Stimulated activated CD4-positive, alpha-beta T cell treated with anti-CD3 and anti-CD28 coated beads, Interleukin-4, amount 100 ng/mL, for 48 hours (primary cell): ENCODE results near the gene HM13.
"Not testable (repeated sequence)": the region's sequence is repeated elsewhere in the genome, so short reads cannot be mapped to it uniquely, and the experiment has no call there.

Experiments
- DNase-seq, 2 donors: peaks; one replicate each; pipeline ENCODE4 v3.0.0-alpha.2; 2020; ENCODE audit warnings: low read depth in 2 of 2

HM13 gene

GRCh38 chr20:31566658-31567379 is 52.6 kb downstream of the HM13 start:
- no peak for DNase-seq

DNA sequence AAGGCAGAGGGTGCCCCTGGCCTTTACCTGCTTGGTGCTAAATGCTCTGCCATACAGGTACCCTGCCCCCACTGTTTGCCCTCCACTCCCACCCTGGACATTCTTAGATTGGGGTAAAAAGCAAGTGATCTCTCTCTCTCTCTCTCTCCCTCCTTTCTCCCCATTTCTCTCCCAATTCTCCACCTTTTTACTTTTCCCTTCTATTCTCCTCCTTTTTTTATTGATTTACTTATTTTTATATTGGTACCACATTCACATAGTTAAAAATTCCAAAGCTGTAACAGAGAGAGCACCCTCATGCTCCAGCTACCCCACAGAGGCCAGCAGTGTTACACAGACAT is 53.1 kb downstream of the HM13 start:
- no peak for DNase-seq

- no peak for DNase-seq
Observed at GRCh38 chr20:31568041-31568731, 53.9 kb downstream of the HM13 start.

GRCh38 chr20:31568773-31569162 is 54.5 kb downstream of the HM13 start:
- no peak for DNase-seq

- DNase-seq: peak in 1 of 2 donors; percentile 51
Observed at GRCh38 chr20:31569163-31570020, 55.1 kb downstream of the HM13 start.

DNA sequence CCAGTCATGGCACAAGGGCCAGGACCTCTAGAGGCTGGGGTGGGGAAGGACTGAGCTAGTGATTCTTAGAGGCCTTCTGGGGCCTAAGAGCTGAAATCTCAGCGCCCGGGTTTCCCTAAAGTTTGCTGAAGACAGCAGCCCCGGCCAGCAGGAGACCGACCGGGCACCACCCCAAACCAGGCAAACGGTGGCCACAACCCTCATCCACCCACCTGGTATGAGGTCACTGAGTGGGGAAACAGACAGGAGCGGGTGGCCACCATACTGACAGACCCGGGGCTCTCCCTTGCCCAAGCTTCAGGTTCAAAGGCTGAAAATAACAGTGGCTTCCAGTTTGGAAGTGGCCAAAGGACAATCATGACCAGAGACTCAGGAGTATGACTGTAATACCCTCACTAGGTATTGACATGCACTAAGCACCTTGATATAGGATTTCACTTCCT is 55.8 kb downstream of the HM13 start:
- no peak for DNase-seq

- DNase-seq: no peak
Observed at GRCh38 chr20:31570735-31571617, 56.7 kb downstream of the HM13 start.

DNA sequence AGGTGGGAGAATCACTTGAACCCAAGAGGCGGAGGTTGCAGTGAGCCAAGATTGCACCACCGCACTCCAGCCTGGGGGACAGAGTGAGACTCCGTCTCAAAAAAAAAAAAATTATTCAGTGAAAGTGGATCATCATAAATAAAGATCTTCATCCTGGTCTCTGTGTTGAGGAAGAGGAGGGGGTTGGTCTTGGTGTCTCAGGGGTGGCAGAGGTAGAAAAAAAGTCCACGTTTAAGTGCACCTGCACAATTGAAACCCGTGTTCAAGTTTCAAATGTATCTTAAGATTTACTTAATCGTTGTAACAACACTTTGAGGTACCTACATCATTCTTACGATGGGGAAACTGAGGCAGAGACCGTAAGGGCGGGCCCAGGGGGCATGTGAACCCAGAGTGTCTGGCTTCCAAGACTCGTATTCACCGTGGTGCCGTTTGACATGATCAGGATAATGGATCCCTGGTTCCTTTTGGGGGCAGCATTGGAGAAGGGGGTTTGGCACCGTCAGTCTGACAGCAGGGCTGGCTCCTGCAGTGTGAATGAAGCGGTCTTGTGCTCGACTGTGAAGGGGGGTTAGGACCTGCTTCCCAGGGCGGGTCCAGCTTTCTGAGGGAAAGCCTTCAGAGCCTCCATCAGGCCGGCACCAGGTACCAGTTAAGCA is 57.9 kb downstream of the HM13 start:
- DNase-seq: no peak

- DNase-seq: peak; percentile 81 to 82
Observed at GRCh38 chr20:31572701-31573554, 58.7 kb downstream of the HM13 start.

DNA sequence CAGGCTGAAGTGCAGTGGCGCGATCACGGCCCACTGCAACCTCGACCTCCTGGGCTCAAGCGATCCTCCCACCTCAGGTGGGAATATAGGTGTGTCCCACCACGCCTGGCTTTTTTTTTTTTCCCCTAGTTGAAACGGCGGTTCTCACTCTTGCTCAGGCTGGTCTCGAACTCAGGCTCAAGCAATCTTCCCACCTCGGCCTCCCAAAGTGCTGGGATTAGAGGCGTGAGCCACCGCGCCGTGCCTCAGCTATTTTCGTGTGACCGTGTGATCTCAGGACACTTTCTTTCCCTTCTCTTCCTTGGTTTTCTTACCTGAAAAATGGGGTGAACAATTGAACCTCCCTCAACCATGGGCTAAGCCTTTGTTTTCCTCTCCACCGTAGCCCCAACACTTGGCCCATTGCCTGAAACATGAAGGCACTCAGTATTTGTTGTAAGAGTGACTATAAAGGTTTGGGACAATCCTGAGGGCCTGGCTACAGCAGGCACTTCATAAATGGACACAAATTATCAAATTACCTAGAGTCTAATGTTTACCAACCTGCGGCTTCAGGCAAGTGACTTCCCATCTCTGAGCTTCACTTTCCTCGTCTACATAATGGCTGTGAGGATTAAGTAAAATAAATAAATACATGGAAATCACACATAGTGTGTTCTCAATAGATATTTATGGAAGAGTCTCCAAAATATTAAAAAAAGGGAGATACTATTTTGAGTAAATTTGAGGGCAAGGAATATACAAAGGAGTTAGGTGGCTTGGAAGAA is 59.5 kb downstream of the HM13 start:
- no peak for DNase-seq

DNA sequence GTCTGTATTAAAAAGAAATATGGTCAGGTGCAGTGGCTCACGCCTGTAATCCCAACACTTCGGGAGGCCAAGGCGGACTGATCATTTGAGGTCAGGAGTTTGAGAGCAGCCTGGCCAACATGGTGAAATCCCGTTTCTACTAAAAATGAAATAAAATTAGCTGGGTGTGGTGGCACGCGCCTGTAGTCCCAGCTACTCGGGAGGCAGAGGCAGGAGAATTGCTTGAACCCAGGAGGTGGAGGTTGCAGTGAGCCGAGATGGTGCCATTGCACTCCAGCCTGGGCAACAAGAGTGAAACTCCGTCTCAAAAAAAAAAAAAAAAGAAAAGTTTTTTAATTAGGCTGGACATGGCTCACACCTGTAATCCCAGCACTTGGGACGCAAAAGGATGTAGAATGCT is 60.7 kb downstream of the HM13 start:
- not testable (repeated sequence) for DNase-seq

GRCh38 chr20:31576751-31577150 is 62.5 kb downstream of the HM13 start:
- no peak for DNase-seq

DNA sequence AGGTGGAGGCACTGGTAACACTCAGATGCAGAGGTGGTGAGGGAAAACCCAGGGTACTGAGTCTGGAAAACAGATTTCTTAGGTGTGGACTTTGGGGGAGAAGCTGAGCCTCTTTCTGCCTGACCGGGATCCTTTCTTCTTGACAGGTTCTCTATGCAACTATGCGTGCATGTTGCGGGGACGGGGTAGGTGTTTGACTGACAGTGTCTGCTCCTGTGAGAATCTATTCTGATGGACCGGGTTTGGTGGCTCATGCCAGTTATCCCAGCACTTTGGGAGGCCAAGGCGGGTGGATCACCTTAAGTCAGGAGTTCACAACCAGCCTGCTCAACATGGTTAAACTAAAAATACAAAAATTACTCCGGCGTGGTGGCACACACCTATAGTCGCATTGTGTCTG is 63.0 kb downstream of the HM13 start:
- no peak for DNase-seq

DNA sequence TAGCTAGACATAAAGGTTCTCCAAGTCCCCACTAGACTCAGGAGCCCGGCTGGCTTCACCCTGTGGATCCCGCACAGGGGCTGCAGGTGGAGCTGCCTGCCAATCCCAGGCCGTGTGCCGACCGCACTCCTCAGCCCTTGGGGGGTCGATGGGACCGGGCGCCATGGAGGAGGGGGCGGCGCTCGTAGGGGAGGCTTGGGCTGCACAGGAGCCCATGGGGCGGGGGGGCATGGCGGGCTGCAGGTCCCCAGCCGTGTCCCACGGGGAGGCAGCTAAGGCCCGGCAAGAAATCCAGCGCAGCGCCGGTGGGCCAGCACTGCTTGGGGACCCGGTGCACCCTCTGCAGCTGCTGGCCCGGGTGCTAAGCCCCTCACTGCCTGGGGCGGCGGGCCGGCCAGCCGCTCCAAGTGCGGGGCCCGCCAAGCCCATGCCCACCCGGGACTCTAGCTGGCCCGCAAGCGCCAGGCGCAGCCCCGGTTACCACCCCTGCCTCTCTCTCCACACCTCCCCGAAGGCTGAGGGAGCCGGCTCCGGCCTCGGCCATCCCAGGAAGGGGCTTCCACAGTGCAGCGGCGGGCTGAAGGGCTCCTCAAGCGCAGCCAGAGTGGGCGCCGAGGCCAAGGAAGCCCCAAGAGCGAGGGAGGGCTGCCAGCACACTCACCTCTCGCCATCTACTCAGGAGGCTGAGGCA is 64.4 kb downstream of the HM13 start:
- no peak for DNase-seq

DNA sequence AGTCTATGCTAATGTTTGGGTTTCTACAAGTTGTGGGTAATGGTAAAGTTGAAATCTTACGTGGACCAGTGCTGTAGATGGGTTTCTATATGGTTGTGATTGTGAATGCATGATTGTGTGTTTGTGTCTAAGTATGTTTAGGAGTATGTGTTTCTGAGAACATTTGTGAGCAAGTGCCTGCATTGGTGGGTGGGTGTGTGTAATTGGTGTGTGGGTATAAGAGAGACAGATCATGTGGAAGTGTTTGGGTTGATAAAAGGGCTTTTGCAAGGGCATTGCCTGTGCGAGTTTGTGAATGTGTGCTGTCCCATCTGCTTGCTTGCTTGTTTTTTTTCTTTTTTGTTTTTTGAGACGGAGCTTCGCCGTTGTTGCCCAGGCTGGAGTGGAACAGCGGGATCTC is 65.0 kb downstream of the HM13 start:
- no peak for DNase-seq

- DNase-seq: not testable (repeated sequence)
Observed at GRCh38 chr20:31579941-31580651, 65.9 kb downstream of the HM13 start.

- no peak for DNase-seq
Observed at GRCh38 chr20:31580706-31581105, 66.5 kb downstream of the HM13 start.

- DNase-seq: no peak
Observed at GRCh38 chr20:31581391-31581790, 67.1 kb downstream of the HM13 start.
